Right lobe of liver (tissue), 6 donors: ENCODE data around the gene LIMS1. TPM values are rescaled to one million over a fixed set of nuclear protein-coding genes. Genes with fewer than 3 reads are reported as not detected.

Experiments used
- ATAC-seq, 4 donors: fragments of 200-7000 bp; cut with Tn5 transposase; one replicate each; pipeline ENCODE4 v1.9.1; 2020; ENCODE audit warnings: mild to moderate bottlenecking in 4 of 4, moderate library complexity in 4 of 4
- DNase-seq, 3 donors: peaks; one replicate each; pipeline ENCODE4 v3.0.0-alpha.2; 2020
- H3K27ac ChIP-seq, 3 donors: fragments of 200-600 bp; one replicate each; pipeline ENCODE4 v1.8.0; 2022
- H3K27me3 ChIP-seq, 2 donors: fragments of 200-600 bp; one replicate each; pipeline ENCODE4 v1.8.0; 2022
- H3K36me3 ChIP-seq, 4 donors: fragments of 200-600 bp; sonication (generic) in 1 of 4; one replicate each; pipeline versions ENCODE4 v1.5.1 to v1.8.0; 2017 to 2022; ENCODE audit warnings: control low read depth in 1 of 4
- H3K4me1 ChIP-seq, 4 donors: fragments of 200-600 bp; sonication (generic) in 1 of 4; one replicate each; pipeline versions ENCODE4 v1.5.1 to v1.8.0; 2017 to 2022; ENCODE audit warnings: control low read depth in 1 of 4
- H3K4me3 ChIP-seq, 3 donors: fragments of 200-600 bp; one replicate each; pipeline ENCODE4 v1.8.0; 2022
- H3K9me3 ChIP-seq, 4 donors: fragments of 200-600 bp; sonication (generic) in 1 of 4; one replicate each; pipeline versions ENCODE4 v1.5.1 to v1.8.0; 2017 to 2022; ENCODE audit warnings: control low read depth in 1 of 4
- POLR2A ChIP-seq: fragments of 450-650 bp; IDR thresholded peaks from one replicate; pipeline ENCODE4 v1.6.1; 2017; ENCODE audit warnings: antibody characterized with exemption, mild to moderate bottlenecking
- WGBS: methylation state at CpG from one replicate; pipeline ENCODE4 v1.1.6; 2018; ENCODE audit warnings: low coverage, low lambda C conversion rate; ENCODE audit not compliant: insufficient coverage; ENCODE audit errors: missing lambda C conversion rate; 5-methylcytosine and 5-hydroxymethylcytosine counted together
- intact Hi-C, 2 donors: fragments of 100-400 bp; cut with DNase I; formaldehyde crosslinking; loops; one replicate each; pipeline versions ENCODE4 v1.11.2 to v1.14.1; 2022
- total RNA-seq, 6 experiments: library from RNA; depleted of rRNA in 2 of 6; stranded (reverse); fragments of >200 nt in 2 of 6; fragmentation: NEBNext Ultra II Directional in 3 of 6; extraction: Animal tissue kit (Norgen Biotek cat#: 25700) in 3 of 6; gene quantifications; one replicate each; pipeline versions ENCODE4 v1.1.0 to v1.2.4, GENCODE V29; 2016 to 2023
- TF ChIP-seq, protein P1 (sequence below), 4 donors: fragments of 200-600 bp in 3 of 4; fragments of 450-650 bp in 1 of 4; IDR thresholded peaks; one replicate each; pipeline versions ENCODE4 v1.5.1 to v1.8.0; 2016 to 2022; ENCODE audit warnings: antibody characterized with exemption in 4 of 4, mild to moderate bottlenecking in 2 of 4
- donor health status: DM: no; HTN: yes; CAD: no.
- donor health status: DM: no; HTN: no; CAD: no.
- donor health status: DM: no; HTN: no; CAD: no.
- donor health status: DM: no; HTN: yes; CAD: no.
- donor health status: DM: no; HTN: yes; CAD: no.

The LIMS1 gene
- total RNA-seq, 6 experiments from 2014 or later = 15.7 to 33.0 (median 18.7) TPM

DNA sequence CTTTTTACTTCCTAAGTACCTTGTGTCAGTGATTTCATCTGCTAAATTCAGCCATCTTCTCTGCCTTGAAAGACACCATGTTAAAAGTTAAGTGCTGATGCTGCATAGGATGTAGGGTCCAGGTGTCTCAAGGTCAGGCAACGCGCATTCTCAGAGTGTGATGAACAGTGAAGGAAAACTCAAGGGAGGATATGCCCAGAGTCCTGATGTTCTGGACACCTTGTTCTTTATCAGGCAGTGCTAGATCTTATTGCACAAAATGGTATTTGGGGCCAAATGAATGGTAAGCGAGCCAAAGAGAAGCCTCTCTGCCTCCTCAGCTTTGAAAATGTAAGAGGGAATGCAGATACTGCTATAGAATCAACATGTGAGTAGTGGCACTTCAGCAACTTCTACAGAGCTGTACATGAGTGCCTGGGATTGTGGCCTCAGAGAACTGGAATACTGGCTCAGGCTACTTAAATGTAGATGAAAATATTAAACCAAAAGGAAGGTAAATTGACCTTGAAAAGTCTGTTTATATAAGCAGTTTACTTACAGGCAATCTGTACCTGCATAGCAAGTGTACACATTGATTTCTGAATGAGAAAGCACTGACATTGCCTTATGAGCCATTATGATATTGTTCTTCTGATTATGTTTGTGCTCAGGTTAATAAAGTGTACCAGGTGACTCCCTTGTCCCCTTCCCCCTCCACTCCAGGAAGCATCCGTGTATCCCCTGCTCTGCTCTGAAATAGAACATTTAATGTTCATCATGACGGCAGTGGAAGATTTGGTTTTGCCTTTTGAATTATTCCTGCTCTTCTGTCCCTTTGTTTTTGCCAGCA, 98.3 kb downstream of the LIMS1 start:
- Histone ChIP-seq H3K4me1 (peaks cover 0 to 18% (median 7%) of the 10 kb centered on the region in 4 donors), H3K36me3 (no peaks in the 10 kb centered on the region), H3K27ac (no peak overlapping the region), H3K27me3 (no peaks in the 10 kb centered on the region), H3K4me3 (no peak overlapping the region), H3K9me3 (no peaks in the 10 kb centered on the region)
- ATAC-seq (no peak), DNase-seq (no peak)
- WGBS = 71% methylated on average over 5 of the region's 5 CpGs
- intact Hi-C loops = no loop called here
- TF ChIP-seq, protein P1, sequence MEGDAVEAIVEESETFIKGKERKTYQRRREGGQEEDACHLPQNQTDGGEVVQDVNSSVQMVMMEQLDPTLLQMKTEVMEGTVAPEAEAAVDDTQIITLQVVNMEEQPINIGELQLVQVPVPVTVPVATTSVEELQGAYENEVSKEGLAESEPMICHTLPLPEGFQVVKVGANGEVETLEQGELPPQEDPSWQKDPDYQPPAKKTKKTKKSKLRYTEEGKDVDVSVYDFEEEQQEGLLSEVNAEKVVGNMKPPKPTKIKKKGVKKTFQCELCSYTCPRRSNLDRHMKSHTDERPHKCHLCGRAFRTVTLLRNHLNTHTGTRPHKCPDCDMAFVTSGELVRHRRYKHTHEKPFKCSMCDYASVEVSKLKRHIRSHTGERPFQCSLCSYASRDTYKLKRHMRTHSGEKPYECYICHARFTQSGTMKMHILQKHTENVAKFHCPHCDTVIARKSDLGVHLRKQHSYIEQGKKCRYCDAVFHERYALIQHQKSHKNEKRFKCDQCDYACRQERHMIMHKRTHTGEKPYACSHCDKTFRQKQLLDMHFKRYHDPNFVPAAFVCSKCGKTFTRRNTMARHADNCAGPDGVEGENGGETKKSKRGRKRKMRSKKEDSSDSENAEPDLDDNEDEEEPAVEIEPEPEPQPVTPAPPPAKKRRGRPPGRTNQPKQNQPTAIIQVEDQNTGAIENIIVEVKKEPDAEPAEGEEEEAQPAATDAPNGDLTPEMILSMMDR (IDR thresholded peaks at IDR 0.05) = no peak
- no peak for TF ChIP-seq POLR2A

DNA sequence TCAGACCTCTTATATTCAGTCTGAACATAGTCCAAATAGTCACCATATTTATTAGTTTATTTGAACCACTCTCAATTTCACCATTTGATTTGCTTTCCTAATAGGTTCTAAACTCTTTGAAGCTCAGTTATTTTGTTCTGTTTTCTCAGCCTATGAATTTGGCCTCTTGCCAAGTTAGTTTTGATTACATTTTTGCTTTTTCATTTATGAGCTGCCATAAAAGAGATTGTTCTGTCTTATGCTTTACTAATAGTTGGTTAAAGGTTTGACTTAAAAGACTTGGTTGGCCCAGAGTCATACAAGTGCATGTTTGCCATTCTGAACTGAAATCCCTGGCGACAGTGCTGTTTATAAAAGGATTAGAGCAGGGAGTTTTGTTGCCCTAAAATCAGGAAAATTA, 99.1 kb downstream of the LIMS1 start:
- DNase-seq (no peak), ATAC-seq (no peak)
- H3K27me3 ChIP-seq = no peaks in the 10 kb centered on the region
- TF ChIP-seq, protein P1 (IDR thresholded peaks at IDR 0.05) = no peak
- TF ChIP-seq POLR2A = no peak
- H3K27ac ChIP-seq = no peak overlapping the region
- H3K4me1 ChIP-seq = peaks cover 0 to 18% (median 7%) of the 10 kb centered on the region in 4 donors
- no peaks in the 10 kb centered on the region for H3K36me3 ChIP-seq
- no peaks in the 10 kb centered on the region for H3K9me3 ChIP-seq
- WGBS = 79% methylated on average over 1 of the region's 1 CpG
- intact Hi-C loops = no loop called here
- no peak overlapping the region for H3K4me3 ChIP-seq

DNA sequence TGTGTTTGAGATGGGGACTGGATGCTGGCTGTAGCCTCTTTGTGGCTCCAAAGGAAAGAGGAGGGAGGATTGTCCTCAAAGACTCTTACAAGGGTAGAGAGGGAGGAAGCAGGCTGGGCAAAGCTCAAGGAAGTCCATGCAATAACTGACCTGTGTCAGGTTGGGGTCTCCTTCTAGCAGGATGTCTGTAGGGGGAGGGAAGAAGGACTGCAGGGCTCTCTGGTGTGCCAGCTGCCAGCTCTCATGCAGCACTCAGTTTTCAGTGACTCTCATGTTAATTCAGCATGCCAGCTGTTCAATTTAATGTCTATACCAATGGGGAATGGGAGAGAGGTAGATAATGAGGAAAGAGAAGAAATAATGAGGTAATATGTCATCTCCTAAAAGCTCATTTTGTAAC, 99.7 kb downstream of the LIMS1 start:
- Histone ChIP-seq H3K27ac (no peak overlapping the region), H3K4me3 (no peak overlapping the region)

DNA sequence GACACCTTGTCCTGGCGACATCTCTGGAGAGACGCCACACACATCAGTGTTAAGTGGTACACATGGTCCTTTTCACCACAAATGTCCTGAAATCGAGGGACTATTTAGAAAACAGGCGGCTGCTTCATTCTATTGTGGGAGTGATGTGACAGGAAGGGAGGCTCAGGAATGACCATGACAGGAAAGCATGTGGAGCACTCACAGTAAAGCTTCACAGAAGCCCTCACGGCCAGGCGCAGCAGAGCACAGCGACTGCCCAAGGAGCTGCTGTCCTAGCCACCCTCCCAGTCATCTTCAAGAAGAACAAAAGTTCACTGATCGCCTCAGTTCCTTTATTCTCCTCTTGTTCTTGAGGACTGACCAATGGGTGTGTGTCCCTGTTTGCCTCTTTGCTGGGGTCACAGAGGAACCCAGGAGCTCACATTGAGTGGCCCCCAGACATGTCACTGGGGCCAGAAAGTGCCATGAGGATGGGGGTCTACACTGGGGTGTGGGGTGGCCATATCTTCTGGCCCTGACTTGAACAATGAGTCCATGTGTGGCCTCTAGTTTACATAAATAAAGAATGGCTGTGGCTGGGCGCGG, 100.4 kb downstream of the LIMS1 start:
- no peak for ATAC-seq
- 100% methylated on average over 2 of the region's 10 CpGs for WGBS
- no peaks in the 10 kb centered on the region for H3K27me3 ChIP-seq
- H3K27ac ChIP-seq = no peak overlapping the region
- H3K36me3 ChIP-seq = no peaks in the 10 kb centered on the region
- H3K4me3 ChIP-seq = no peak overlapping the region
- no peak for DNase-seq
- intact Hi-C loops = no loop called here
- no peaks in the 10 kb centered on the region for H3K9me3 ChIP-seq
- TF ChIP-seq, protein P1 (IDR thresholded peaks at IDR 0.05) = no peak
- no peak for TF ChIP-seq POLR2A
- H3K4me1 ChIP-seq = peaks cover 0 to 18% (median 7%) of the 10 kb centered on the region in 4 donors

More for the DNA sequence above, 99.7 kb downstream of the LIMS1 start:
- Histone ChIP-seq H3K9me3 (no peaks in the 10 kb centered on the region), H3K4me1 (peaks cover 0 to 18% (median 7%) of the 10 kb centered on the region in 4 donors), H3K27me3 (no peaks in the 10 kb centered on the region), H3K36me3 (no peaks in the 10 kb centered on the region)
- no peak for TF ChIP-seq POLR2A
- TF ChIP-seq, protein P1 (IDR thresholded peaks at IDR 0.05) = no peak
- ATAC-seq (no peak), DNase-seq (no peak)
- intact Hi-C loops = no loop called here
